Natural killer cell (primary cell): ENCODE data around the gene CHID1. TPM values are rescaled to one million over a fixed set of nuclear protein-coding genes. Genes with fewer than 3 reads are reported as not detected.

Experiments
- ATAC-seq, 3 donors: fragments of 150-1000 bp in 2 of 3; fragments of 200-7000 bp in 1 of 3; cut with Tn5 transposase; 1 replicate in 1 of 3; 2 replicates in 2 of 3; pipeline ENCODE4 v1.10.0; 2021; ENCODE audit warnings: mild to moderate bottlenecking in 2 of 3, moderate library complexity in 2 of 3
- DNase-seq, 2 donors: peaks; one replicate each; pipeline versions ENCODE4 v3.0.0 to v3.0.0-alpha.2; 2013 to 2021; ENCODE audit warnings: mixed read lengths in 1 of 2
- H3K27ac ChIP-seq: one replicate; pipeline ENCODE4 v1.5.1; 2013; ENCODE audit warnings: mild to moderate bottlenecking, low read length
- H3K27me3 ChIP-seq: one replicate; pipeline ENCODE4 v1.6.1; 2013; ENCODE audit warnings: low read length; ENCODE audit not compliant: control insufficient read depth, insufficient read depth
- H3K36me3 ChIP-seq: one replicate; pipeline ENCODE4 v1.6.1; 2013; ENCODE audit warnings: low read length; ENCODE audit not compliant: control insufficient read depth, insufficient read depth
- H3K4me1 ChIP-seq: one replicate; pipeline ENCODE4 v1.6.1; 2013; ENCODE audit warnings: low read length; ENCODE audit not compliant: control insufficient read depth, insufficient read depth
- H3K4me3 ChIP-seq: one replicate; pipeline ENCODE4 v1.5.1; 2013; ENCODE audit warnings: low read length
- H3K9me3 ChIP-seq: one replicate; pipeline ENCODE4 v1.6.1; 2013; ENCODE audit warnings: low read length; ENCODE audit not compliant: control insufficient read depth, insufficient read depth
- H3K27ac Mint-ChIP-seq, 2 donors: one replicate each; pipeline ENCODE4 v1.8.0; 2022; ENCODE audit warnings: mild to moderate bottlenecking in 2 of 2, mixed read lengths in 2 of 2, moderate library complexity in 1 of 2
- H3K27me3 Mint-ChIP-seq, 2 donors: one replicate each; pipeline ENCODE4 v1.8.0; 2022; ENCODE audit warnings: low read depth in 2 of 2, mixed read lengths in 2 of 2
- H3K36me3 Mint-ChIP-seq: one replicate; pipeline ENCODE4 v1.8.0; 2022; ENCODE audit warnings: mixed read lengths
- H3K4me1 Mint-ChIP-seq, 2 donors: one replicate each; pipeline ENCODE4 v1.8.0; 2022; ENCODE audit warnings: mixed read lengths in 2 of 2
- H3K4me3 Mint-ChIP-seq: one replicate; pipeline ENCODE4 v1.8.0; 2022; ENCODE audit warnings: mild to moderate bottlenecking, moderate library complexity, mixed read lengths
- H3K9me3 Mint-ChIP-seq, 2 donors: one replicate each; pipeline ENCODE4 v1.8.0; 2022; ENCODE audit warnings: mixed read lengths in 2 of 2
- CTCF ChIP-seq: fragments of 200-600 bp; IDR thresholded peaks from one replicate; pipeline ENCODE4 v1.8.0; 2022; ENCODE audit warnings: antibody characterized with exemption
- WGBS: methylation state at CpG from one replicate; pipeline ENCODE4 v1.1.7; 2013; ENCODE audit warnings: missing lambda C conversion rate; ENCODE audit not compliant: insufficient coverage; 5-methylcytosine and 5-hydroxymethylcytosine counted together
- intact Hi-C: fragments of 100-400 bp; cut with micrococcal nuclease; formaldehyde crosslinking; loops from one replicate; pipeline ENCODE4 v1.14.2; 2022
- total RNA-seq, 4 donors: library from RNA; stranded (reverse); fragments of 120-200 nt in 1 of 4; gene quantifications; one replicate each; pipeline versions ENCODE4 v1.2.3 to v1.2.4, GENCODE V29; 2013 to 2022

The CHID1 gene
- total RNA-seq, 3 donors from 2014 or later (not counting 1 experiment from before 2014, with no cell fraction given): 32.6 to 40.3 (median 33.2) TPM

- intact Hi-C loops: no loop called here
- H3K27ac ChIP-seq: no peak overlapping the region
- ATAC-seq (no peak), DNase-seq (no peak)
- no peaks in the 10 kb centered on the region for H3K4me1 ChIP-seq
- no peaks in the 10 kb centered on the region for H3K9me3 ChIP-seq
- peaks cover 19% of the 10 kb centered on the region for H3K36me3 ChIP-seq
- Mint-ChIP-seq H3K27me3 (no peaks in the 10 kb centered on the region), H3K4me1 (no peaks in the 10 kb centered on the region), H3K27ac (no peak overlapping the region), H3K4me3 (no peak overlapping the region), H3K36me3 (no peaks in the 10 kb centered on the region), H3K9me3 (no peaks in the 10 kb centered on the region)
- H3K27me3 ChIP-seq: no peaks in the 10 kb centered on the region
- WGBS: 91% methylated on average over 26 of the region's 26 CpGs
- TF ChIP-seq CTCF: no peak
- no peak overlapping the region for H3K4me3 ChIP-seq
Measured at GRCh38 chr11:895331-896110, 15.1 kb downstream of the CHID1 start.

GRCh38 chr11:894575-895201 is 15.9 kb downstream of the CHID1 start:
- H3K27ac Mint-ChIP-seq: no peak overlapping the region
- H3K9me3 Mint-ChIP-seq: no peaks in the 10 kb centered on the region
- H3K9me3 ChIP-seq: no peaks in the 10 kb centered on the region
- H3K36me3 Mint-ChIP-seq: no peaks in the 10 kb centered on the region
- DNase-seq (no peak), ATAC-seq (no peak)
- no peak overlapping the region for H3K4me3 Mint-ChIP-seq
- H3K27me3 ChIP-seq: no peaks in the 10 kb centered on the region
- H3K4me3 ChIP-seq: no peak overlapping the region
- H3K4me1 ChIP-seq: no peaks in the 10 kb centered on the region
- H3K4me1 Mint-ChIP-seq: peaks cover 0 to 4% of the 10 kb centered on the region in 2 donors
- H3K27ac ChIP-seq: no peak overlapping the region
- TF ChIP-seq CTCF: no peak
- H3K36me3 ChIP-seq: peaks cover 11% of the 10 kb centered on the region
- intact Hi-C loops: no loop called here
- 94% methylated on average over 12 of the region's 12 CpGs for WGBS
- no peaks in the 10 kb centered on the region for H3K27me3 Mint-ChIP-seq

GRCh38 chr11:893008-893654 is 17.5 kb downstream of the CHID1 start:
- H3K4me3 ChIP-seq: no peak overlapping the region
- 90% methylated on average over 13 of the region's 13 CpGs for WGBS
- no peaks in the 10 kb centered on the region for H3K27me3 Mint-ChIP-seq
- H3K36me3 ChIP-seq: no peaks in the 10 kb centered on the region
- no peak for TF ChIP-seq CTCF
- ATAC-seq (no peak), DNase-seq (no peak)
- intact Hi-C loops: no loop called here
- no peak overlapping the region for H3K27ac ChIP-seq
- no peaks in the 10 kb centered on the region for H3K4me1 ChIP-seq
- no peak overlapping the region for H3K27ac Mint-ChIP-seq
- no peak overlapping the region for H3K4me3 Mint-ChIP-seq
- H3K9me3 Mint-ChIP-seq: no peaks in the 10 kb centered on the region
- H3K4me1 Mint-ChIP-seq: peaks cover 0 to 4% of the 10 kb centered on the region in 2 donors
- no peaks in the 10 kb centered on the region for H3K9me3 ChIP-seq
- no peaks in the 10 kb centered on the region for H3K36me3 Mint-ChIP-seq
- no peaks in the 10 kb centered on the region for H3K27me3 ChIP-seq
